ENCODE data around the gene NEK10.

NEK10 gene

GRCh38 chr3:27130796-27131195 is 238.4 kb downstream of the NEK10 start:
- no peak overlapping the region for H3K27ac ChIP-seq
- no peaks in the 10 kb centered on the region for H3K27me3 ChIP-seq
- H3K4me1 ChIP-seq (ENCODE audit: control insufficient read depth in 1 of 2, insufficient read depth in 1 of 2, low read depth in 1 of 2, low read length in 1 of 2) = no peaks in the 10 kb centered on the region
- H3K36me3 ChIP-seq = no peaks in the 10 kb centered on the region
- no peaks in the 10 kb centered on the region for H3K9me3 ChIP-seq
- TF ChIP-seq CTCF (IDR thresholded peaks at IDR 0.05) = no peak
- H3K4me3 ChIP-seq (ENCODE audit: low read depth in 1 of 2, low read length in 1 of 2) = no peak overlapping the region

- no peaks in the 10 kb centered on the region for H3K27me3 ChIP-seq
- H3K27ac ChIP-seq = no peak overlapping the region
- H3K36me3 ChIP-seq = no peaks in the 10 kb centered on the region
- no peaks in the 10 kb centered on the region for H3K9me3 ChIP-seq
- H3K4me3 ChIP-seq (ENCODE audit: low read depth in 1 of 2, low read length in 1 of 2) = no peak overlapping the region
- no peak for TF ChIP-seq CTCF (IDR thresholded peaks at IDR 0.05)
- no peaks in the 10 kb centered on the region for H3K4me1 ChIP-seq (ENCODE audit: control insufficient read depth in 1 of 2, insufficient read depth in 1 of 2, low read depth in 1 of 2, low read length in 1 of 2)
Observed at GRCh38 chr3:27127879-27128278, 241.3 kb downstream of the NEK10 start.

GRCh38 chr3:27127195-27127594 is 242.0 kb downstream of the NEK10 start:
- no peaks in the 10 kb centered on the region for H3K9me3 ChIP-seq
- no peak overlapping the region for H3K4me3 ChIP-seq (ENCODE audit: low read depth in 1 of 2, low read length in 1 of 2)
- H3K36me3 ChIP-seq = no peaks in the 10 kb centered on the region
- no peaks in the 10 kb centered on the region for H3K4me1 ChIP-seq (ENCODE audit: control insufficient read depth in 1 of 2, insufficient read depth in 1 of 2, low read depth in 1 of 2, low read length in 1 of 2)
- H3K27me3 ChIP-seq = no peaks in the 10 kb centered on the region
- no peak for TF ChIP-seq CTCF (IDR thresholded peaks at IDR 0.05)
- no peak overlapping the region for H3K27ac ChIP-seq

GRCh38 chr3:27125821-27126501 is 243.2 kb downstream of the NEK10 start:
- Histone ChIP-seq H3K27ac (no peak overlapping the region), H3K4me3 (ENCODE audit: low read depth in 1 of 2, low read length in 1 of 2) (no peak overlapping the region), H3K36me3 (no peaks in the 10 kb centered on the region), H3K9me3 (no peaks in the 10 kb centered on the region), H3K4me1 (ENCODE audit: control insufficient read depth in 1 of 2, insufficient read depth in 1 of 2, low read depth in 1 of 2, low read length in 1 of 2) (no peaks in the 10 kb centered on the region), H3K27me3 (no peaks in the 10 kb centered on the region)
- TF ChIP-seq CTCF (IDR thresholded peaks at IDR 0.05) = no peak

GRCh38 chr3:27119639-27120038 is 249.5 kb downstream of the NEK10 start:
- no peak for TF ChIP-seq CTCF (IDR thresholded peaks at IDR 0.05)
- Histone ChIP-seq H3K27me3 (no peaks in the 10 kb centered on the region), H3K9me3 (no peaks in the 10 kb centered on the region), H3K4me3 (ENCODE audit: low read depth in 1 of 2, low read length in 1 of 2) (no peak overlapping the region), H3K36me3 (no peaks in the 10 kb centered on the region), H3K4me1 (ENCODE audit: control insufficient read depth in 1 of 2, insufficient read depth in 1 of 2, low read depth in 1 of 2, low read length in 1 of 2) (no peaks in the 10 kb centered on the region), H3K27ac (no peak overlapping the region)
